ENCODE data around the gene CD40LG.

- no peak for TF ChIP-seq ZNF384 (IDR thresholded peaks at IDR 0.05)
- TF ChIP-seq ELF4 (IDR thresholded peaks at IDR 0.05) = no peak
- no peak for TF ChIP-seq BHLHE40 (IDR thresholded peaks at IDR 0.05; ENCODE audit: borderline replicate concordance)
- TF ChIP-seq FOXM1 (IDR thresholded peaks at IDR 0.05; ENCODE audit: borderline replicate concordance) = no peak
- no peak for TF ChIP-seq CTBP1 (IDR thresholded peaks at IDR 0.05; ENCODE audit: borderline replicate concordance)
- no peak for TF ChIP-seq L3MBTL2 (conservative IDR thresholded peaks at IDR 0.05)
- no peak for TF ChIP-seq SUZ12 (IDR thresholded peaks at IDR 0.05)
- TF ChIP-seq PKNOX1 (IDR thresholded peaks at IDR 0.05) = no peak
- no peak for TF ChIP-seq FOXA1 (IDR thresholded peaks at IDR 0.05)
- TF ChIP-seq LEF1 (IDR thresholded peaks at IDR 0.05; ENCODE audit: borderline replicate concordance) = no peak
Observed at GRCh38 chrX:136652822-136653723, 5.1 kb downstream of the CD40LG start.
